NOMO-1 treated with DMSO at 0.1 percent for 48 hours (cell line): ENCODE results near the gene NDST4.

Source experiments
- DNase-seq: peaks from one replicate; lab custom pipeline; 2025; ENCODE audit not compliant: unreplicated experiment; lab: John Stamatoyannopoulos, UW

NDST4 gene

GRCh38 chr4:115113506-115114106 lies at the start of gene NDST4:
Gene NDST4 (minus strand): TSS chr4:115113620. CDS start chr4:115077036, 36,584 bp downstream.
- DNase-seq, result no peak

DNA sequence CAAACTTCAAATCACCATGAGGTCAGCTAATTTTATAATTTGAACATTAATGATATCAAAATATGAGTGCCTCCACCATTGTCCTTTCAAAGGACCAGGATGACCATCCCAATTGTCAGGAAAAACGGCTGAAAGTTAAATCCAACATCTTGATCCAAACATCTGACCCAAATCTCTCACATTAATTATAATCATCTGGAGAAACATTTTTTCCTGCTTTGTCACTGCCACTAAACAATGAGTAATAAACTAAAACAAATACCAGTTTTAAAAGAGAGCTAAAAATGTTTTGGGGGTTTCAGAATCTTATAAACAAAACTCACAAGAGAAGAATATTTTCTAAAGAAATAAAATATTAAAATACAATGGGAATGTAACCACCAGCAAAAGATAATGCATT lies 45.7 kb upstream of the NDST4 start:
- DNase-seq, result no peak

DNA sequence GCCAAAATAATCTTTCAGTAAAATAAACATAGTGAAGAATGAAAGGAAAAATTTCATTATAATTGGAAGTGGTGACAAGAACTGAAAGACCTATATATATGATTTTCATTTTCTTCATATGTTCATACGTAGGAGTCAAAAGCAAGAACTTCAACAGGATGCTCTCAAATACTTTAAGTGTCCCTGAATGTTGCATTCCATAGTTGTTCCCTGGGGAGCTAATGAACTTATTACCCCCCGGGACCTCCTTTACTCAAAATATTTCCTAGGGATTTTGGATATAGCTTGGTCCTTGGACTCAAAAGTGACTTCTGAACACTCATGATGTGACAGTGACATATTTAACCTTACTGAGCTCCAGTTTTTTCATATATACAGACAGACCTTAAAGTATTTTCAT lies 44.9 kb upstream of the NDST4 start:
- DNase-seq, result no peak

DNA sequence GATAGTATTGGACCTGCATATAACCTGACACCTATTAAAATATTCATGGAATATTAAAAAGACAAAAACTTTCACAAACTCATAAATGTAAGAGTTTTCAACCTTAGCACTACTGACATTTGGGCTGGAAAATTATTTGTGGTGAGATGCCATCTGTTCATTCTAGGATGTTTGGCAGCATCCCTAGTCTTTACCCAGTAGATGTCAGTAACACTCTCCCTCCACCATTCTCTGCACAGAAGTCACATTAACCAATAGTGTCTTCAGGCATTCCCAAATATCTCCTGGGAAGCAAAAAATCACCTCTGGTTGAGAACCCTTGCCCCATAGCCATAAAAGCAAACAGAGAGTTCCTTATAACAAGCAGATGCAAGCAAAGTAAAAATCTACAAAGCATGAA lies 41.4 kb upstream of the NDST4 start:
- DNase-seq, result peak; percentile 1

GRCh38 chr4:115152965-115153364 lies 39.5 kb upstream of the NDST4 start:
- DNase-seq, result no peak

GRCh38 chr4:115152081-115152480 lies 38.7 kb upstream of the NDST4 start:
- DNase-seq, result no peak

GRCh38 chr4:115149106-115149505 lies 35.7 kb upstream of the NDST4 start:
- no peak for DNase-seq

GRCh38 chr4:115145393-115146160 lies 32.2 kb upstream of the NDST4 start:
- no peak for DNase-seq

DNA sequence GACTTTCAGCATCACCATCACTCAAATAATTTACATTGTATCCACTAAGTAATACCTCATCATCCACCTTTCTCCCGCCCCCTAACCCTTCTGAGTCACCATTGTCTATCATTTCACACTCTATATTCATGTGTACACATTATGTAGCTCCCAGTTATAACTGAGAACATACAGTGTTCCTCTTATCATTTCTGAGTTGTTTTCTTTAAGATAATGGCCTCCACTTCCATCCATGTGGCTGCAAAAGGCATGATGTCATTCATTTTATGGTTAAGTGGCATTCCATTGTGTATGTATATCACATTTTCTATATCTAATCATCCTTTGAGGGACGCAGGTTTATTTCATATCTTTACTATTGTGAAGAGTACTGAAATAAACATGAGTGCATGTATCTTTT lies 14.6 kb upstream of the NDST4 start:
- DNase-seq, result no peak

GRCh38 chr4:115126491-115126890 lies 13.1 kb upstream of the NDST4 start:
- DNase-seq, result no peak

- no peak for DNase-seq
Observed at GRCh38 chr4:115121351-115122043, 8.1 kb upstream of the NDST4 start.

GRCh38 chr4:115119804-115120352 lies 6.5 kb upstream of the NDST4 start:
- DNase-seq, result no peak

GRCh38 chr4:115117651-115118050 lies 4.2 kb upstream of the NDST4 start:
- no peak for DNase-seq

DNA sequence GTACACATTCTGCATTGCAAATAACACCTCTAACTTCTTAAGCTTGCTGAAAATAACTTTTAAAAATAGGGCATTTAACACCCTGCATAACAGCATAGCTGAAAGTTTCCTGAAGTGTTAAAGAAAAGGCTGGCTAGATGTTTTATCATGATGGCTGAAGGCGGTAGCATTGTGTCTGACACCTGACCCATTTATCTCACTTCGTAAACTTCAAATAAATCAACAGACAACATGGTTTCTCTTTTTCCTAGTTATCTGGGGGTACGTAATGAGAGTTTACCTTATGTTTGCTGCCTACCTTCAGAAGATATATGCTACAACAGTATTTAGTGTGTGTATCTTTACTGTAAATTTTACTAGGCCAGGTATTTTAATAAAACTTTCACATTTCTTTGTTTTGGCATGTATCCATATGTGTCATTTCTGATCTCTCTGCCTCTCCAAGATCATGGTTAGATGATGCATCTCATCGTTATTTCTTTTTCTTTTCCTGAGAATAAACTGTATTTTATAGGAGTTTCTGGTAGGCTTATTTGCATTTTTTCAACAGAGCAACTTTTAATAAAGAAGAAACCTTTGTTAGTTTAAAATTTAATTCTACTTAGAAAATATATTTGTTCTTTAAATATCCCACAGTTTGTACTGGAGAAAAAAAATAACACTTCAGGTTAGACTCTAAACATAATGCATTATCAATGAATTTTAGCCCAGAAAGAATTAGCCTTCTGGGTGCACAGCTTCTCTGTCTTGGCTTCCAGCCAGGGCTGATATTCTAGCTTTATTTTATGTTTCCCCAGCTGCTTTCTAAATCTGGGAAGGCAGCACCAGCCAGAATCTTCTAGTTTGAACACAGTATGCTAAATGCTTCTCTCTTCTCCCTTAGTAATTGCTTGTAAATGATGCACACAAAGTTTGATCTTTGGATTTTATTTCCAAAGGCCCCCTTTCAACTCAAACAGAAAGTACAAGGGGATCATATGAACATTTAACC lies 2.9 kb downstream of the NDST4 start:
- DNase-seq, result no peak

- DNase-seq, result no peak
Observed at GRCh38 chr4:115108850-115109249, 4.6 kb downstream of the NDST4 start.

- no peak for DNase-seq
Observed at GRCh38 chr4:115107411-115107810, 6.0 kb downstream of the NDST4 start.

DNA sequence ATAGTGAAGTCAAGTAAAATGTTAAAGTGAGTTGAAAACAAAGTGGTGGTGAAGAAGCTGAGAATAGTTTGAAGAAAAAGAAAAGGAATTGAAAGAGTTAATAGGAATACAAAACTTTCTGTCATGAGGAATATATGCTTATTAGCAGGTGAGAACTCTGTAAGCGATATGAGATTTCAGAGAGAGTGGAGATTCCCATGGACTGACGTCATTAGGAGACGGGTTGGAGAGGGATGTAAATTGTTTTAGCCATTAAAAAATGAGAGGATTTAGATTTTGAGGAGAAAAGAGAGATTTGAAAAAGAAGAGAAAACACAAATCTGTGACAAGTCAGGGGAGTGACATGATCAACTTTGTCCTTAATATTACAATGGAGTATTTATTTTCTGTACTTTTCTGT lies 11.7 kb downstream of the NDST4 start:
- DNase-seq, result no peak

GRCh38 chr4:115090483-115091075 lies 22.8 kb downstream of the NDST4 start:
- DNase-seq, result peak; percentile 34

DNA sequence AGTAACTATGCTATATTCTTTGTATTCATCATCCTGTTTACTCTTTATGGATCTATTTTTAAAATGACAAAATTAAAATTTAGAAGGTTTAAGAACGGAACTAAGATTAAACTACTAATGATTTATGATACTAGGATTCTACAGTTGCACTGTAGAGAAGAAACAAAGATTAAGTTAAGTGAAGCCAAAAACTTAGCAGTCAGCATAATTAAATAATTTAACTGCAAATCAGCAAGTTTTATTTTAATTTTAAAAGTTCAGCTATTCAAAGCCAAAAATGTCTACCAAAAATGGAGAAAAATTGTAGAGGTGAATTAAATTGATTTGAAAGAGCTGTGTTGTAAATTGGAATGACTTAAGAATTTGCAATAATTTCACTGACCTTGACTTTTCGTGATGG lies 30.8 kb downstream of the NDST4 start:
- DNase-seq, result no peak

- DNase-seq, result no peak
Observed at GRCh38 chr4:115076691-115077090, 36.7 kb downstream of the NDST4 start.
